T-helper 17 cell (primary cell): ENCODE results near the gene ITFG1. TPM values are rescaled to one million over a fixed set of nuclear protein-coding genes. Genes with fewer than 3 reads are reported as not detected.

ENCODE experiments used
- ATAC-seq: fragments of 150-1000 bp; cut with Tn5 transposase; 2 replicates; pipeline ENCODE4 v1.10.0; 2021; ENCODE audit warnings: mild to moderate bottlenecking, moderate library complexity
- DNase-seq, 3 donors: peaks; one replicate each; pipeline versions ENCODE4 v3.0.0 to v3.0.0-alpha.2; 2020 to 2021
- H3K9me3 ChIP-seq: one replicate; pipeline ENCODE4 v1.7.0; 2013; ENCODE audit warnings: low read length, mild to moderate bottlenecking; ENCODE audit not compliant: control insufficient read depth, poor library complexity, severe bottlenecking
- H3K27ac Mint-ChIP-seq: one replicate; pipeline ENCODE4 v1.8.0; 2022; ENCODE audit warnings: mild to moderate bottlenecking, moderate library complexity, mixed read lengths
- H3K27me3 Mint-ChIP-seq: one replicate; pipeline ENCODE4 v1.8.0; 2022; ENCODE audit warnings: mixed read lengths
- H3K36me3 Mint-ChIP-seq: one replicate; pipeline ENCODE4 v1.8.0; 2022; ENCODE audit warnings: low read depth, mixed read lengths
- H3K4me1 Mint-ChIP-seq: one replicate; pipeline ENCODE4 v1.8.0; 2022; ENCODE audit warnings: mild to moderate bottlenecking, mixed read lengths
- H3K4me3 Mint-ChIP-seq: one replicate; pipeline ENCODE4 v1.8.0; 2022; ENCODE audit warnings: mild to moderate bottlenecking, moderate library complexity, mixed read lengths
- total RNA-seq, 4 donors: library from RNA in 2 of 4; stranded (reverse) in 2 of 4; gene quantifications; one replicate each; pipeline ENCODE4 v1.2.3 and lab custom pipeline; 2022 to 2026

The ITFG1 gene
- total RNA-seq, 2 donors from 2014 or later: 27.6 to 29.5 TPM

GRCh38 chr16:47136099-47136842, 324.6 kb downstream of the ITFG1 start:
- Mint-ChIP-seq H3K27ac (peak overlapping the region; percentile 66), H3K4me3 (no peak overlapping the region), H3K36me3 (no peaks in the 10 kb centered on the region), H3K4me1 (peaks cover 7% of the 10 kb centered on the region), H3K27me3 (no peaks in the 10 kb centered on the region)
- ATAC-seq (peak; percentile 76), DNase-seq (no peak)
- no peaks in the 10 kb centered on the region for H3K9me3 ChIP-seq

- no peaks in the 10 kb centered on the region for H3K9me3 ChIP-seq
- H3K4me1 Mint-ChIP-seq: peaks cover 14% of the 10 kb centered on the region
- no peaks in the 10 kb centered on the region for H3K27me3 Mint-ChIP-seq
- ATAC-seq: no peak
- no peak for DNase-seq
- H3K27ac Mint-ChIP-seq: peak overlapping the region; percentile 43
- peaks cover 2% of the 10 kb centered on the region for H3K36me3 Mint-ChIP-seq
- H3K4me3 Mint-ChIP-seq: no peak overlapping the region
Observed at GRCh38 chr16:47134550-47134949, 326.3 kb downstream of the ITFG1 start.

GRCh38 chr16:47132308-47132707, 328.6 kb downstream of the ITFG1 start:
- H3K4me3 Mint-ChIP-seq: no peak overlapping the region

GRCh38 chr16:47129755-47130435, 331.0 kb downstream of the ITFG1 start:
- no peak for DNase-seq
- ATAC-seq: no peak
- H3K9me3 ChIP-seq: no peaks in the 10 kb centered on the region
- peak overlapping the region; percentile 34 for H3K27ac Mint-ChIP-seq
- H3K4me3 Mint-ChIP-seq: peak overlapping the region; percentile 31
- peaks cover 2% of the 10 kb centered on the region for H3K36me3 Mint-ChIP-seq
- H3K27me3 Mint-ChIP-seq: no peaks in the 10 kb centered on the region
- H3K4me1 Mint-ChIP-seq: peaks cover 8% of the 10 kb centered on the region

More at GRCh38 chr16:47132308-47132707, 328.6 kb downstream of the ITFG1 start:
- H3K4me1 Mint-ChIP-seq: peaks cover 8% of the 10 kb centered on the region
- ATAC-seq (peak; percentile 48), DNase-seq (no peak)
- peaks cover 2% of the 10 kb centered on the region for H3K36me3 Mint-ChIP-seq
- H3K9me3 ChIP-seq: no peaks in the 10 kb centered on the region
- H3K27me3 Mint-ChIP-seq: no peaks in the 10 kb centered on the region
- H3K27ac Mint-ChIP-seq: no peak overlapping the region

GRCh38 chr16:47127541-47127940, 333.3 kb downstream of the ITFG1 start:
- ATAC-seq (no peak), DNase-seq (no peak)
- Mint-ChIP-seq H3K27me3 (no peaks in the 10 kb centered on the region), H3K36me3 (peaks cover 2% of the 10 kb centered on the region), H3K27ac (no peak overlapping the region), H3K4me1 (peaks cover 8% of the 10 kb centered on the region), H3K4me3 (no peak overlapping the region)
- H3K9me3 ChIP-seq: no peaks in the 10 kb centered on the region

- H3K27ac Mint-ChIP-seq: no peak overlapping the region
- no peak for ATAC-seq
- H3K27me3 Mint-ChIP-seq: no peaks in the 10 kb centered on the region
- no peak for DNase-seq
- H3K9me3 ChIP-seq: no peaks in the 10 kb centered on the region
- no peak overlapping the region for H3K4me3 Mint-ChIP-seq
- H3K36me3 Mint-ChIP-seq: peaks cover 2% of the 10 kb centered on the region
- H3K4me1 Mint-ChIP-seq: peaks cover 6% of the 10 kb centered on the region
Observed at GRCh38 chr16:47125757-47126156, 335.1 kb downstream of the ITFG1 start.

- no peak overlapping the region for H3K4me3 Mint-ChIP-seq
- no peaks in the 10 kb centered on the region for H3K27me3 Mint-ChIP-seq
- no peak overlapping the region for H3K27ac Mint-ChIP-seq
- no peaks in the 10 kb centered on the region for H3K36me3 Mint-ChIP-seq
- H3K9me3 ChIP-seq: no peaks in the 10 kb centered on the region
- no peak for ATAC-seq
- H3K4me1 Mint-ChIP-seq: peaks cover 6% of the 10 kb centered on the region
- no peak for DNase-seq
Observed at GRCh38 chr16:47113130-47113529, 347.7 kb downstream of the ITFG1 start.

GRCh38 chr16:47110939-47111338, 349.9 kb downstream of the ITFG1 start:
- DNase-seq (no peak), ATAC-seq (no peak)

GRCh38 chr16:47109361-47109760, 351.5 kb downstream of the ITFG1 start:
- Mint-ChIP-seq H3K27me3 (no peaks in the 10 kb centered on the region), H3K4me3 (no peak overlapping the region), H3K27ac (no peak overlapping the region), H3K4me1 (peaks cover 6% of the 10 kb centered on the region), H3K36me3 (no peaks in the 10 kb centered on the region)
- DNase-seq (no peak), ATAC-seq (no peak)
- no peaks in the 10 kb centered on the region for H3K9me3 ChIP-seq

More at GRCh38 chr16:47110939-47111338, 349.9 kb downstream of the ITFG1 start:
- Mint-ChIP-seq H3K4me1 (peaks cover 6% of the 10 kb centered on the region), H3K27ac (no peak overlapping the region), H3K4me3 (no peak overlapping the region), H3K36me3 (no peaks in the 10 kb centered on the region), H3K27me3 (no peaks in the 10 kb centered on the region)
- no peaks in the 10 kb centered on the region for H3K9me3 ChIP-seq

Other genes starting within 250 kb of the ITFG1 start
- gene PHKB, start 268 bp upstream of the ITFG1 start, total RNA-seq: 10 to 100 TPM; 56.2 to 59.5 TPM